ENCODE results near the gene IPP.

The IPP gene

DNA sequence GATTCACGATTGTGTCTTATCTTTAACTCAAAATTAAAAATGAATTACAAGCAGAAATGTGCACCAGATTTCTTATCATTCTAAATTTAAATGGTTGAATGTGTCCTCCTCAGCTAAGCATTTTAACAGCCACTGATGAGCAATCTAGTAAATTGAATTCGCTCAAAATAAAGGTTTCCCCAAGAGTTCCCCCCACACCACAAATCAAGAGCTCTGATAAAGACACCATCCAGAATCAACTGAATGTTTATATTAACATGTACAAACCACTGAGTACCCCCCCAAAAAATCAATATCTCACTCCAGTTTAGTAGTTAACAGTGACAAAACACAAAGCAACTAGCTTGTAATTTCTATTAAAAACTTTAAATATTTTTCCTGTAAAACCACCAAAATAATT lies 66.1 kb downstream of the IPP start:
- H3K4ac ChIP-seq (ENCODE audit: low read depth, low read length) = peak overlapping the region; percentile 54
- H3K79me2 ChIP-seq (ENCODE audit: control insufficient read depth, insufficient read depth, low read length, poor library complexity) = peaks cover 21% of the 10 kb centered on the region
- H2BK5ac ChIP-seq (ENCODE audit: low read depth, low read length, poor library complexity) = no peak overlapping the region
- H4K91ac ChIP-seq (ENCODE audit: low read depth, low read length) = no peak overlapping the region
- H3K4me2 ChIP-seq (ENCODE audit: low read length) = peak overlapping the region; percentile 42
- no peaks in the 10 kb centered on the region for H3K36me3 ChIP-seq (ENCODE audit: control insufficient read depth in 1 of 2, insufficient read depth in 2 of 2, low read length in 2 of 2)
- no peak overlapping the region for H4K8ac ChIP-seq (ENCODE audit: low read depth, low read length)
- no peak overlapping the region for H3K14ac ChIP-seq (ENCODE audit: low read length)
- no peak overlapping the region for H2AFZ ChIP-seq (ENCODE audit: insufficient read depth, low read length, poor library complexity)
- no peak overlapping the region for H2AK5ac ChIP-seq (ENCODE audit: low read length)
- H3K79me1 ChIP-seq (ENCODE audit: low read length) = peaks cover 14% of the 10 kb centered on the region
- H3K9ac ChIP-seq (ENCODE audit: low read length) = no peak overlapping the region
- no peak overlapping the region for H2BK12ac ChIP-seq (ENCODE audit: low read length)
- no peak overlapping the region for H3K4me3 ChIP-seq (ENCODE audit: low read depth, low read length)
- WGBS (ENCODE audit: extremely low coverage, insufficient coverage, insufficient read length) = no CpG with 5 or more reads among the region's 2 CpGs
- peaks cover 4 to 10% of the 10 kb centered on the region in 2 experiments for H3K4me1 ChIP-seq (ENCODE audit: control insufficient read depth in 1 of 2, insufficient read depth in 2 of 2, low read length in 2 of 2)
- H3K18ac ChIP-seq (ENCODE audit: low read length) = no peak overlapping the region
- no peak overlapping the region for H3K27ac ChIP-seq (ENCODE audit: low read depth, low read length)
- no peaks in the 10 kb centered on the region for H3K27me3 ChIP-seq (ENCODE audit: insufficient read depth, low read length)
- no peak overlapping the region for H3K23ac ChIP-seq (ENCODE audit: low read length)
- no peak overlapping the region for H4K12ac ChIP-seq (ENCODE audit: low read depth, low read length)
- no peak for DNase-seq
- H2BK120ac ChIP-seq (ENCODE audit: insufficient read depth, low read length, poor library complexity) = no peak overlapping the region
- no peaks in the 10 kb centered on the region for H3K9me3 ChIP-seq (ENCODE audit: insufficient read depth, low read depth, low read length)

DNA sequence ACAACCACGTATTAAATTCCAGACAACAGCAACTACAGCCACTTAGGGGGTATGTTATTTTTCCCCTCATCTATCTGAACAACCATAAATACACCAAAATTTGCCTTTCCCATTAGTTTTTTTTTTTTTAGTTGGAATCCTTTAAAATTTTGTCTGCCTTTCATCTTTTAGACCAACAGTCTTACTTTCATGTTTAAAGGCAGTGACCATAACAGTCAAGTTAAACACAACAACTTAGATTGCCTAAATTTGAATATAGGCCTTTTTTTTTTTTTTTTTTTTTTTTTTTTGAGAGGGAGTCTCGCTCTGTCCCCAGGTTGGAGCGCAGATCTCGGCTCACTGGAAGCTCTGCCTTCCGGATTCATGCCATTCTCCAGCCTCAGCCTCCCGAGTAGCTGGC lies 67.5 kb downstream of the IPP start:
- Histone ChIP-seq H2BK12ac (ENCODE audit: low read length) (no peak overlapping the region), H3K9me3 (ENCODE audit: insufficient read depth, low read depth, low read length) (no peaks in the 10 kb centered on the region), H3K18ac (ENCODE audit: low read length) (no peak overlapping the region), H2AFZ (ENCODE audit: insufficient read depth, low read length, poor library complexity) (no peak overlapping the region), H3K14ac (ENCODE audit: low read length) (no peak overlapping the region), H3K4me1 (ENCODE audit: control insufficient read depth in 1 of 2, insufficient read depth in 2 of 2, low read length in 2 of 2) (peaks cover 4 to 9% of the 10 kb centered on the region in 2 experiments), H3K36me3 (ENCODE audit: control insufficient read depth in 1 of 2, insufficient read depth in 2 of 2, low read length in 2 of 2) (no peaks in the 10 kb centered on the region), H4K12ac (ENCODE audit: low read depth, low read length) (no peak overlapping the region), H3K4ac (ENCODE audit: low read depth, low read length) (peak overlapping the region; percentile 12), H4K91ac (ENCODE audit: low read depth, low read length) (no peak overlapping the region), H3K79me1 (ENCODE audit: low read length) (peaks cover 12% of the 10 kb centered on the region), H3K27ac (ENCODE audit: low read depth, low read length) (no peak overlapping the region), H2BK120ac (ENCODE audit: insufficient read depth, low read length, poor library complexity) (no peak overlapping the region), H3K4me3 (ENCODE audit: low read depth, low read length) (no peak overlapping the region), H3K9ac (ENCODE audit: low read length) (no peak overlapping the region), H2BK5ac (ENCODE audit: low read depth, low read length, poor library complexity) (no peak overlapping the region), H2AK5ac (ENCODE audit: low read length) (no peak overlapping the region), H4K8ac (ENCODE audit: low read depth, low read length) (no peak overlapping the region), H3K23ac (ENCODE audit: low read length) (no peak overlapping the region), H3K4me2 (ENCODE audit: low read length) (no peak overlapping the region), H3K79me2 (ENCODE audit: control insufficient read depth, insufficient read depth, low read length, poor library complexity) (peaks cover 19% of the 10 kb centered on the region), H3K27me3 (ENCODE audit: insufficient read depth, low read length) (no peaks in the 10 kb centered on the region)
- DNase-seq = no peak
- WGBS (ENCODE audit: extremely low coverage, insufficient coverage, insufficient read length) = no CpG with 5 or more reads among the region's 6 CpGs

DNA sequence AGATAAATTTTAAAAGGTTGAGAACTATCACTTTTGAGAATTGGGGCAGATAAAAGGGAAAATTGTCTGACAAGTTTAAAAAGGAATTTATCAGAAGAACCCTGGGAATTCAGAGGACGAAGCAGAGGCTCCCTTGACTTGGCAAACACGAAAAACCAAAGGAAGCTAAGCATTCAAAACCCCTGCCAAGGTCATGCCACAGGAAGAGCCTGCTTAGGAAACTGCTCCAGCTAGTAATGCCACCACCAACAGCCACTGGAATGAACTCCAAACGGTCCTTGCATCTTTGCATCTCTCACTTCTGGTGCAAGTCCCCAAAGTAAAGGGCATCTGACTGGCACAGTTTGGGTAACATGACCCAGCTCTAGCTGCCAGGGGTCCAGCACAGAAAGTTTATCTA lies 71.3 kb downstream of the IPP start:
- Histone ChIP-seq H3K4ac (ENCODE audit: low read depth, low read length) (peak overlapping the region; percentile 91), H3K23ac (ENCODE audit: low read length) (no peak overlapping the region)
- no CpG with 5 or more reads among the region's 3 CpGs for WGBS (ENCODE audit: extremely low coverage, insufficient coverage, insufficient read length)

DNA sequence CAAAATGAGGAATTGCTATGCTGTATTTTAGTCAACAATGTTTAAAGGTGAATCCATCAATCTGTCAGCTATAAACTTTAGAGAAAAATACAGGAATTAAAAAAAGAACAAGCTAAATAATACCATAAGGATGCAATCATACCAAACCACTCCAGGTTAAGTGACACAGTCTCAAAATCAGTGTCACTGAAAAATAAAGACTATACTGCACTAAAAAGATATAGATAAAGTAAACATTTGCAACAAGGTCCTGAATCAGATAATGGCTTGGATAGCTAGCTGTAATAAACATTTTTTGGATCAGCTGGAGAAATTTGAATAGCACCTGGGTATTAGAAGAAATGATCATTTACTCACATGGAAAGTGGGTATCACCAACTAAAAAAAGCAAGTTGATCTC lies 72.0 kb downstream of the IPP start:
- H3K9me3 ChIP-seq (ENCODE audit: insufficient read depth, low read depth, low read length) = no peaks in the 10 kb centered on the region
- H2BK120ac ChIP-seq (ENCODE audit: insufficient read depth, low read length, poor library complexity) = no peak overlapping the region
- H2AK5ac ChIP-seq (ENCODE audit: low read length) = no peak overlapping the region
- no peak overlapping the region for H3K4me2 ChIP-seq (ENCODE audit: low read length)
- no peak overlapping the region for H3K23ac ChIP-seq (ENCODE audit: low read length)
- H3K9ac ChIP-seq (ENCODE audit: low read length) = no peak overlapping the region
- peaks cover 0 to 3% of the 10 kb centered on the region in 2 experiments for H3K36me3 ChIP-seq (ENCODE audit: control insufficient read depth in 1 of 2, insufficient read depth in 2 of 2, low read length in 2 of 2)
- no peaks in the 10 kb centered on the region for H3K79me1 ChIP-seq (ENCODE audit: low read length)
- no peak overlapping the region for H3K4me3 ChIP-seq (ENCODE audit: low read depth, low read length)
- H3K4me1 ChIP-seq (ENCODE audit: control insufficient read depth in 1 of 2, insufficient read depth in 2 of 2, low read length in 2 of 2) = peaks cover 2 to 5% of the 10 kb centered on the region in 2 experiments
- no peak overlapping the region for H3K4ac ChIP-seq (ENCODE audit: low read depth, low read length)
- no peak overlapping the region for H4K12ac ChIP-seq (ENCODE audit: low read depth, low read length)
- peaks cover 15% of the 10 kb centered on the region for H3K79me2 ChIP-seq (ENCODE audit: control insufficient read depth, insufficient read depth, low read length, poor library complexity)
- no peak overlapping the region for H4K91ac ChIP-seq (ENCODE audit: low read depth, low read length)
- no peak overlapping the region for H2AFZ ChIP-seq (ENCODE audit: insufficient read depth, low read length, poor library complexity)
- no peak for DNase-seq
- no peaks in the 10 kb centered on the region for H3K27me3 ChIP-seq (ENCODE audit: insufficient read depth, low read length)
- H3K18ac ChIP-seq (ENCODE audit: low read length) = no peak overlapping the region
- H2BK5ac ChIP-seq (ENCODE audit: low read depth, low read length, poor library complexity) = no peak overlapping the region
- H3K27ac ChIP-seq (ENCODE audit: low read depth, low read length) = no peak overlapping the region
- H2BK12ac ChIP-seq (ENCODE audit: low read length) = no peak overlapping the region
- no peak overlapping the region for H4K8ac ChIP-seq (ENCODE audit: low read depth, low read length)
- H3K14ac ChIP-seq (ENCODE audit: low read length) = no peak overlapping the region

More for the DNA sequence above, 71.3 kb downstream of the IPP start:
- Histone ChIP-seq H3K14ac (ENCODE audit: low read length) (no peak overlapping the region), H2AFZ (ENCODE audit: insufficient read depth, low read length, poor library complexity) (no peak overlapping the region), H3K27ac (ENCODE audit: low read depth, low read length) (no peak overlapping the region), H3K18ac (ENCODE audit: low read length) (no peak overlapping the region), H2AK5ac (ENCODE audit: low read length) (no peak overlapping the region), H3K4me2 (ENCODE audit: low read length) (no peak overlapping the region), H3K9ac (ENCODE audit: low read length) (no peak overlapping the region), H3K4me1 (ENCODE audit: control insufficient read depth in 1 of 2, insufficient read depth in 2 of 2, low read length in 2 of 2) (peaks cover 2 to 6% of the 10 kb centered on the region in 2 experiments), H3K27me3 (ENCODE audit: insufficient read depth, low read length) (no peaks in the 10 kb centered on the region), H4K8ac (ENCODE audit: low read depth, low read length) (no peak overlapping the region), H3K36me3 (ENCODE audit: control insufficient read depth in 1 of 2, insufficient read depth in 2 of 2, low read length in 2 of 2) (peaks cover 0 to 3% of the 10 kb centered on the region in 2 experiments), H3K79me2 (ENCODE audit: control insufficient read depth, insufficient read depth, low read length, poor library complexity) (peaks cover 19% of the 10 kb centered on the region), H3K79me1 (ENCODE audit: low read length) (no peaks in the 10 kb centered on the region), H3K4me3 (ENCODE audit: low read depth, low read length) (no peak overlapping the region), H2BK12ac (ENCODE audit: low read length) (no peak overlapping the region), H4K91ac (ENCODE audit: low read depth, low read length) (no peak overlapping the region), H2BK5ac (ENCODE audit: low read depth, low read length, poor library complexity) (no peak overlapping the region), H2BK120ac (ENCODE audit: insufficient read depth, low read length, poor library complexity) (no peak overlapping the region), H4K12ac (ENCODE audit: low read depth, low read length) (no peak overlapping the region), H3K9me3 (ENCODE audit: insufficient read depth, low read depth, low read length) (no peaks in the 10 kb centered on the region)
- no peak for DNase-seq
